DOHH2 (cell line): ENCODE measurements around the gene TIRAP.

Source experiments
- CTCF ChIP-seq: fragments of 200-600 bp; sonication (generic); IDR thresholded peaks from one replicate; pipeline ENCODE4 v1.5.1; 2014; ENCODE audit warnings: antibody characterized with exemption, mild to moderate bottlenecking, low read depth, low read length; ENCODE audit not compliant: poor library complexity, severe bottlenecking
- EZH2phosphoT487 ChIP-seq: fragments of 200-600 bp; sonication (generic); IDR thresholded peaks from 2 replicates; pipeline ENCODE4 v1.6.1; 2017; ENCODE audit warnings: borderline replicate concordance, mild to moderate bottlenecking, antibody characterized with exemption, low read length, moderate library complexity, mixed read lengths

GRCh38 chr11:126288237-126288636 lies 5.3 kb downstream of the TIRAP start:
- no peak for TF ChIP-seq CTCF
- TF ChIP-seq EZH2phosphoT487 = no peak
